Ishikawa (cell line): ENCODE measurements around the gene DPAGT1.

ENCODE experiments used
- EGR1 ChIP-seq: IDR thresholded peaks from 2 replicates; pipeline ENCODE4 v1.6.1; 2012
- ZBTB7A ChIP-seq: IDR thresholded peaks from 2 replicates; pipeline ENCODE4 v1.6.1; 2012; ENCODE audit warnings: low read depth

DNA sequence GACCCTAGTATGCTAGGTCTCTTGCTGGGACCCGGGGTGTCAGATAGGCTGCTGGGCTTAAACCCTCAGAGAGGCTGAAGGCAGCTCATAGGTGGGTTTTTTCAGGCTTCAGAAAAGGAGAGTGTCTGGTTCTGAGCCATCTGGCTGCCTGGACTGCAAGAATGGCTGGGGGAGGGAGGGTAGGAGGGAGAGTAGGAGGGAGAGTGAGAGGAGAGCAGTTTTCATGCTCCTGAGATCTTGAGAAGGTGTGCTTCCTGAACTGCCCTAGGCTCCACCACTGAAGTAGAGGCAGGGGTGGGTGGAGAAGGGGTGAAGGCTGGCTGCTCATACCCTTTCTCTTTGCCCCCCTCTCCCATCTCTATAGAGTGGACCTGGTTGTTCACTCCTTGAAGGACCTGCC lies 12.3 kb downstream of the DPAGT1 start:
- TF ChIP-seq ZBTB7A = no peak
- TF ChIP-seq EGR1 = no peak
